Stimulated activated CD8-positive, alpha-beta memory T cell treated with anti-CD3 and anti-CD28 coated beads, Interleukin-4, amount 100 ng/mL, for 48 hours (primary cell): ENCODE data around the gene ANKRD42.
"Not testable (repeated sequence)": the region's sequence is repeated elsewhere in the genome, so short reads cannot be mapped to it uniquely, and the experiment has no call there.

Source experiments
- DNase-seq: peaks from one replicate; pipeline ENCODE4 v3.0.0-alpha.2; 2020

The ANKRD42 gene

DNA sequence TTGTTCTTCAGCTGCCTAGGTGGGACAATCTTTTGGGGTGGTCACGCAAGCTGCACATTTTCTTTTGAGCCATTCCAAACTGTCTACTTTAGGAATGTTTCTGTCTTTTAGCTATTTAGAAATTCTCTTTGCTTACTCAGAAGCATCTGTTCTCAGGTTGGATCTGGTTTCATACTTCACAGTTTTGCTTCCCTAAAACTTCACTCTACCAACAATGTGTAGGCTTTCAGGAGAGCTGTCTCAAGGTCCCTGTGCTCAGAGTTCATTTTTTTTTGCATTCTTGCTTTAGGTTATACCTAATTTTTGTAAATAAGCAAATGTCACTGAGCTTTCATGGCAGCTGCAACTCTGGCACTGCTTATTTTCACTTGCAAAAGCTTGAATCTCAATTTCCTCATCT, 55.9 kb downstream of the ANKRD42 start:
- DNase-seq = no peak

DNA sequence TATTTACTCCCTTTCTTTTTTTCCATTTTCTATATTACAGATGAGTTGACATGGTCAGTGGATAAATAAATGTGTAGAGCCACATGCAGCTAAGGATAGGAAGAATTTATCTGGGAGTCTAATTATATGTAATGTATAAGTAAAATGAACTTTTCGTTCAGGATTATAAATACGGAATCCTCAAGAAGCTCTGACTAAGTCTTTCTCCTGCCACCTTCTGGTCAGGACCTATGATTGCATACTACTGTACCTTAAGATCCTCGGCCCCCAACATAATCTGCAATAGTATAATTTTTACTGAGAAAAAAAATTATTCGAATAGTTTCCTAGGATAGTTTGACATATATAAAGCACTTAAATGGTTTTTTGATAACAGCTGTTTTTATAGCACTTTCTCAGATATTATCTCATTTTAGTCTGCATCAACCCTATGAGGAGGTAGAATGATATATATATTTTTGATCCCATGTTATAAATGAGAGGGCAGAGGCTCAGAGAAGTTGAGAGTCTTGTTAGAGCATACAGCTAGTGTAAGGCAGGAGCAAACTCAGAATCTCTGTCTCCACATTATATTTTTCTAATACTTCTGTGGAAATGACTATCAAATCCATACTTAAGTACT, 56.6 kb downstream of the ANKRD42 start:
- no peak for DNase-seq

GRCh38 chr11:83252266-83252665, 58.8 kb downstream of the ANKRD42 start:
- no peak for DNase-seq

GRCh38 chr11:83252941-83253340, 59.4 kb downstream of the ANKRD42 start:
- DNase-seq = no peak

- no peak for DNase-seq
Measured at GRCh38 chr11:83255366-83255765, 61.9 kb downstream of the ANKRD42 start.

DNA sequence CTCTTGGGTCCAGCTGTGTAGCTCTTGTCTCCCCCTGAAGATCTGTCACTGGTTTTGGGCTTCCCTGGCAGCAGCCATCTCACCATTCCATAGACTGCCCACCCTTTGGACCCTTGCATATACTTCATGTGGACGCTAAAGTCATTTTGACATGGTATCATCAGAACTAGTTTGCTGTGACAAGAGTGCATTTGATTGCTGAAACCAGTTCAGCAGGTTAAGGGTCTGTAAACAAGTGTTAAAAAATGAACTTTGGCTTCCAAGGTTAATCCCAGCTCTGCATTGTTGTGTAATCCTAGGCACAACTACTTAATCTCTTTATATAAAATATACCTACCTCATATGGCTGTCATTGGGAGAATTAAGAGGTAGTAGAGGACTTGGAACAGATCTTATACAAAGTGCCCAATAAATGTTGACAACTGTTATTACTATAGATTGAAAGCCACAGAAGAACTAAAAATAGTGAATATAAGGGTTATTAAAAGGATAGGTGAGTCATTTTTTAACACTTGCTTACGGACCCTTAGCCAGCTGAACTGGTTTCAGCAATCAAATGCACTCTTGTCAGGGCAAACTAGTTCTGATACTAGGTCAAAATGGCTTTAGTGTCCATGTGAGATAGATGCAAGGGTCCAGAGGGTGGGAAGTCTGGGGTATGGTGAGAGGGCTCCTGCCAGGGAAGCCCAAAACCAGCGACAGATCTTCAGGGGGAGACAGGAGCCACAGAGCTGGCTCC, 63.3 kb downstream of the ANKRD42 start:
- DNase-seq = no peak

GRCh38 chr11:83257761-83258168, 64.3 kb downstream of the ANKRD42 start:
- no peak for DNase-seq

GRCh38 chr11:83259559-83259958, 66.0 kb downstream of the ANKRD42 start:
- DNase-seq = no peak

DNA sequence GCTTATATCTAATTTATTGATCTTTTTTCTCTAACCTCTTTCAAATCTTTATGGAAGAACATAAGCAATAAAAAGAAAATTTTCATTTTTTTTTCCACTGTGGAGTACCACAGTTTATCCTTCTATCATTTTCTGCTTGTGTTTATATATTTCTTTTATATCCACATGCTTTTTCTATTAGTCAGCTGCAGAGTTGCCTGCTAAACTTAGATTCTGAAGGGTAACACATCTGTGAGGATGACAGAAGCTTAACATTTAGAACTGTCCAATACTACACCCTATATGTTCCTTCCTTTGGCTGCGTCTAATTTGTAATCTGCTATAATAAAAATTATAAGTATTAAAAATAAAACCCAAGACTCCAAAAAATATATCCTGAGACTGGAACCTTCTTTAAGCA, 71.8 kb downstream of the ANKRD42 start:
- no peak for DNase-seq

- DNase-seq = not testable (repeated sequence)
Measured at GRCh38 chr11:83269080-83269479, 75.6 kb downstream of the ANKRD42 start.

GRCh38 chr11:83271734-83272133, 78.2 kb downstream of the ANKRD42 start:
- not testable (repeated sequence) for DNase-seq

DNA sequence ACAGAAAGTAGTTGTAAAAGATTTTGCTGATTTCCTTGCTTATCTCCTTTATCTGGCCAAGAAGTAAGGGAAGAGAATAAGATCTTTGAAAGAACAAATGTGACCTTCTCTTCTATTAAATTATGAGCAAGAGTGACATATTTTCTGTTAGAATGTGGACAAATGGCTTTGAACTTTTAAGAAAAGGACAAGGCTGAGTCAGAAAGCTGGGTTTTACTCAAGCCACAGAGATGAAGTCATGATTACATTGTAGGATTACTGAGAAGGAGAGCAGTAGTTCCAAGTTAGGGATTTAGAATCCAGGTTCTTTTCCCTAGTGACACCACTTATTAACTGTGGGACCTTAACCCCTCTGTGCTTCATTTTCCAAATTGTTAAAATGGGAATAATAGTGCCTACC, 79.1 kb downstream of the ANKRD42 start:
- no peak for DNase-seq

DNA sequence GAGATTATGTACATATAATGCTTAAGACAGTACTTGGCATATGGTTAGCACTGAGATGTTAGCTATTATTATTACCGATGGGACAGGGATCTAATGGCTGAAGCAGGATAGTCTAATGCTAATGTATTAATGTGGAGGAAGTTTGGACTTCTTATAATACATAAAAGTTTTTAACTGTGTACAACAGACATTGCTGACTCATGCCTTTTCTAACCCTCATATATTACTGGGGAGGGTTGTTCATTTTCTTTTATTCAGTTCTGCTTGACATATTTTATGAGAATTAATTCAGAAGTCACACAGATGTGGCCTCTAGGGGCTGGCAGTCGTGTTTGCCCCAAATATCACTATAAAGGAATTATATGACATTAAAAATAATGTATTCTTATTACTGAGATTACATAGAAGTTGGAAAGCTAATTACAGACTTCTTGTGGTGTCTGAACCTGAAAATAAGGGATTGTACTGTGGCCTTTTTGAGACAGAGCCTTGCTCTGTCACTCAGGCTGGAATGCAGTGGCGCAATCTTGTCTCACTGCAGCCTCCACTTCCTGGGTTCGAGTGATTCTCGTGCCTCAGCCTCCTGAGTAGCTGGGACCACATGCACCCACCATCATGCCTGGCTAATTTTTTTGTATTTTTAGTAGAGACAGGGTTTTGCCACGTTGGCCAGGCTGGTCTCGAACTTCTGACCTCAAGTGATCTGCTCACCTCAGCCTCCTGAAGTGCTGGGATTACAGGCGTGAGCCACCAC, 82.6 kb downstream of the ANKRD42 start:
- DNase-seq = no peak

GRCh38 chr11:83278351-83278750, 84.8 kb downstream of the ANKRD42 start:
- DNase-seq = no peak

DNA sequence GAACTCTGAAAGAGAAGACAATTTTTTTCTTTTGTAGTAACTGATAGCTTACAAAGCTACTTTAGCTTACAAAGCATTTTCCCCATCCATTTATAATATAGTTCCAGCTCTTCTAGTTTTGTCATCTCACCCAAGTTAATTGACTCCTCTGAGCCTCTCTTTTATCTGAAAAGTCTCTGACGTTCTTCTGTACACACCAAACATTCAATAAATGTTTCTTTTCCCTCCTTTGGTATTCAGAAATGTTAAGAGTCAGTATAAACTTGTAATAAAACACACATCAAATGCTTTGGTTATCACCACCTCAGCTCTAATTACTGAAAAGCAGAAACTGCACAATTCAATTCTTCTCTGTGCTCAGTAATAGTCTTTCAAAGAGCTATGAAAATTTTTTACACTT, 86.7 kb downstream of the ANKRD42 start:
- no peak for DNase-seq

- DNase-seq = no peak
Measured at GRCh38 chr11:83282084-83282716, 88.7 kb downstream of the ANKRD42 start.

GRCh38 chr11:83284501-83285150, 91.1 kb downstream of the ANKRD42 start:
- no peak for DNase-seq

DNA sequence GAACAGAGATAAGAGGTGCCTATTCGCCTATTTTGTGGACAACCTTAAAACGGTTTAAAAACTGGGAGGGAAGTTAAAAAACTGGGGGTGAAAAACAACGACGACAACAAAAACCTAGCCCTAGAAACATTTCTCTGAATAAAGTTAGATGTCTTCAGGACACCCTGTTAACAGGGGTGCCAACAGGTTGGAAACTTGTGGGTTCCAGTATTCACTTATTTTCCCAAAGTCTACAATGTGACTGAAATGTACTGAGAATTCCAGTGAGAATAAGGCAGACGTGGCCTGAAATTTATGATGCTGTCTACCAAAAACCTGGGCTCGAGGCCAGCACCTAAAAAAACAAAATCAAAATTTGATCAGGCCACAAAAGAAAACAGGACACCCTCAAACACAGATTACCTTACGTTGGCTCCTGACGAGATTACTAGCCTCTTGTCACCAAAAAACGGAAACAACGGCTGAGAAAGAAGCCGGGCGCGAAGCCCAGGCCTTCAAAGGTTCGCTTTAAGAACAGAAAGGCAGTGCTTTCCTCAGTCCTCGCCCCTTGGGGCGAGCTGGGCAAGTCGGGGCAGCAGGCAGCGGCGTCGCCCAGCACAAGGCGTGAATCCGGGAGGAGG, 91.7 kb downstream of the ANKRD42 start:
- DNase-seq = no peak

- DNase-seq = peak; percentile 91
Measured at GRCh38 chr11:83285771-83286528, 92.4 kb downstream of the ANKRD42 start, which contains the start of gene CCDC90B. TSS of gene CCDC90B (minus strand) at chr11:83286367. CDS start at chr11:83285972, 395 bp downstream.

DNA sequence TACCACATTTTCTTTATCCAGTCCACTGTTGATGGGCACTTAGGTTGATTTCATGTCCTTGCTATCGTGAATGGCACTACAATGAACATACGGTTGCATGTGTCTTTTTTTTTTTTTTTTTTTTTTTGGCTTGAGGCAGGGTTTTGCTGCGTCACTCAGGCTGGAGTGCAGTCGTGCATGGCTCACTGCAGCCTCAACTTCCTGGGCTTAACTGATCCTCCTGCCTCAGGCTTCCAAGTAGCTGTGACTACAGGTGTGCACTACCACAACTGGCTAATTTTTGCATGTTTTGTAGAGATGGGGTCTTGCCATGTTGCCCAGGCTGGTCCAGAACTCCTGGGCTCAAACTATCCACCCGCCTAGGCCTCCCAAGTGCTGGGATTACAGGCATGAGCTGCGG, 94.1 kb downstream of the ANKRD42 start:
- no peak for DNase-seq

- DNase-seq = peak; percentile 28
Measured at GRCh38 chr11:83292709-83293456, 99.4 kb downstream of the ANKRD42 start.
